Neuronal stem cell (in vitro differentiated cells): ENCODE results near the gene MAGED1. TPM values are rescaled to one million over a fixed set of nuclear protein-coding genes. Genes with fewer than 3 reads are reported as not detected.

ENCODE experiments used
- DNase-seq: peaks from one replicate; pipeline ENCODE4 v3.0.0-alpha.2; 2013; ENCODE audit warnings: low spot score
- H2AFZ ChIP-seq: one replicate; pipeline ENCODE4 v1.6.1; 2013; ENCODE audit warnings: mild to moderate bottlenecking, low read length, inconsistent platforms
- H2AK5ac ChIP-seq: 2 replicates; pipeline ENCODE4 v1.6.1; 2013; ENCODE audit warnings: low read depth, mild to moderate bottlenecking, inconsistent platforms, low read length, moderate library complexity, mixed read lengths
- H2BK120ac ChIP-seq: 2 replicates; pipeline ENCODE4 v1.6.1; 2013; ENCODE audit warnings: low read depth, mild to moderate bottlenecking, inconsistent platforms, low read length, moderate library complexity, mixed read lengths
- H2BK12ac ChIP-seq: one replicate; pipeline ENCODE4 v1.6.1; 2013; ENCODE audit warnings: low read length, inconsistent platforms
- H2BK15ac ChIP-seq: 2 replicates; pipeline ENCODE4 v1.6.1; 2013; ENCODE audit warnings: mild to moderate bottlenecking, low read length, inconsistent platforms, mixed read lengths
- H2BK5ac ChIP-seq: one replicate; pipeline ENCODE4 v1.6.1; 2013; ENCODE audit warnings: inconsistent platforms, mild to moderate bottlenecking, low read length, moderate library complexity
- H3K14ac ChIP-seq: one replicate; pipeline ENCODE4 v1.6.1; 2013; ENCODE audit warnings: low read length, inconsistent platforms
- H3K18ac ChIP-seq: 2 replicates; pipeline ENCODE4 v1.6.1; 2013; ENCODE audit warnings: low read length, inconsistent platforms
- H3K23ac ChIP-seq: 2 replicates; pipeline ENCODE4 v1.6.1; 2013; ENCODE audit warnings: low read depth, mild to moderate bottlenecking, mixed read lengths, low read length, inconsistent platforms; ENCODE audit not compliant: poor library complexity
- H3K27ac ChIP-seq: replicated peaks from 3 replicates; pipeline ENCODE4 v1.5.1; 2013; ENCODE audit warnings: low read length, inconsistent platforms
- H3K27me3 ChIP-seq, 3 experiments: 2 replicates each; pipeline ENCODE4 v1.6.1; 2013; ENCODE audit warnings: low read length in 3 of 3, mild to moderate bottlenecking in 2 of 3, inconsistent platforms in 1 of 3, low read depth in 1 of 3, mixed read lengths in 1 of 3, moderate library complexity in 1 of 3; ENCODE audit not compliant: control insufficient read depth in 3 of 3, insufficient read depth in 3 of 3
- H3K36me3 ChIP-seq, 2 donors: replicated peaks in 1 of 2; 2 replicates each; pipeline ENCODE4 v1.6.1; 2013; ENCODE audit warnings: low read length in 2 of 2; ENCODE audit not compliant: control insufficient read depth in 2 of 2, insufficient read depth in 2 of 2
- H3K4ac ChIP-seq: 2 replicates; pipeline ENCODE4 v1.6.1; 2013; ENCODE audit warnings: inconsistent platforms, mild to moderate bottlenecking, low read length, moderate library complexity
- H3K4me1 ChIP-seq, 2 donors: 1 replicate in 1 of 2; 2 replicates in 1 of 2; pipeline ENCODE4 v1.6.1; 2013; ENCODE audit warnings: low read length in 2 of 2, low read depth in 1 of 2; ENCODE audit not compliant: control insufficient read depth in 2 of 2, insufficient read depth in 1 of 2
- H3K4me2 ChIP-seq: one replicate; pipeline ENCODE4 v1.6.1; 2013; ENCODE audit warnings: mild to moderate bottlenecking, low read length, inconsistent platforms; ENCODE audit not compliant: insufficient read depth, poor library complexity, severe bottlenecking
- H3K4me3 ChIP-seq, 2 donors: 2 replicates each; pipeline ENCODE4 v1.5.1; 2013; ENCODE audit warnings: low read length in 2 of 2, mild to moderate bottlenecking in 2 of 2, inconsistent platforms in 1 of 2, moderate library complexity in 1 of 2
- H3K79me1 ChIP-seq: one replicate; pipeline ENCODE4 v1.6.1; 2013; ENCODE audit warnings: low read depth, mild to moderate bottlenecking, inconsistent platforms, low read length, moderate library complexity
- H3K9ac ChIP-seq: one replicate; pipeline ENCODE4 v1.6.1; 2013; ENCODE audit warnings: mild to moderate bottlenecking, low read depth, low read length, inconsistent platforms; ENCODE audit not compliant: poor library complexity
- H3K9me3 ChIP-seq, 2 donors: replicated peaks in 1 of 2; 2 replicates each; pipeline versions ENCODE3 to v1.6.1; 2013; ENCODE audit warnings: low read length in 2 of 2, mild to moderate bottlenecking in 2 of 2, inconsistent platforms in 1 of 2, low read depth in 1 of 2, mixed read lengths in 1 of 2, moderate library complexity in 1 of 2; ENCODE audit not compliant: control insufficient read depth in 2 of 2, insufficient read depth in 1 of 2
- H4K8ac ChIP-seq: one replicate; pipeline ENCODE4 v1.6.1; 2013; ENCODE audit warnings: low read depth, mild to moderate bottlenecking, inconsistent platforms, low read length, moderate library complexity
- H4K91ac ChIP-seq: one replicate; pipeline ENCODE4 v1.6.1; 2013; ENCODE audit warnings: low read length, low read depth, mild to moderate bottlenecking, inconsistent platforms; ENCODE audit not compliant: poor library complexity
- WGBS, 2 donors: extraction: QIAGEN DNeasy Blood & Tissue Kit; methylation state at CpG; one replicate each; pipeline ENCODE4 v1.1.7; 2013; ENCODE audit warnings: missing lambda C conversion rate in 2 of 2, mixed read lengths in 1 of 2; ENCODE audit not compliant: insufficient read length in 2 of 2, insufficient replicate concordance in 1 of 2; ENCODE audit errors: extremely low coverage in 2 of 2; 5-methylcytosine and 5-hydroxymethylcytosine counted together
- polyA plus RNA-seq, 2 experiments: library from polyadenylated mRNA; stranded (reverse); fragments of 200-250 nt; gene quantifications; one replicate each; pipeline ENCODE4 v1.2.3, GENCODE V29; 2013

Gene MAGED1
- polyA plus RNA-seq (2013, experiment 1 of 2), result 261 TPM
- 266 TPM for polyA plus RNA-seq (2013, experiment 2 of 2)

- H4K91ac ChIP-seq, result no peak within 1 kb of the TSS
Measured at GRCh38 chrX:51892921-51893745, at the start of gene MAGED1. Gene MAGED1 (plus strand): TSS chrX:51893623. CDS start chrX:51894305, 682 bp downstream.

GRCh38 chrX:51847463-51847862 lies 46.0 kb upstream of the MAGED1 start:
- Histone ChIP-seq H2BK12ac (no peak overlapping the region), H3K4me1 (peaks cover 1 to 6% of the 10 kb centered on the region in 2 donors), H3K9me3 (no peaks in the 10 kb centered on the region), H3K14ac (no peak overlapping the region), H3K79me1 (no peaks in the 10 kb centered on the region), H3K9ac (no peak overlapping the region), H3K27ac (no peak overlapping the region), H2AK5ac (no peak overlapping the region), H2BK120ac (no peak overlapping the region), H2BK15ac (no peak overlapping the region), H3K4me3 (no peak overlapping the region), H4K8ac (no peak overlapping the region), H3K23ac (no peak overlapping the region), H2AFZ (no peak overlapping the region), H3K36me3 (no peaks in the 10 kb centered on the region), H3K4me2 (no peak overlapping the region), H3K18ac (no peak overlapping the region), H2BK5ac (no peak overlapping the region), H3K4ac (no peak overlapping the region), H4K91ac (no peak overlapping the region), H3K27me3 (no peaks in the 10 kb centered on the region)
- no CpG with 5 or more reads among the region's 3 CpGs for WGBS, 2 donors
- DNase-seq, result no peak

More at GRCh38 chrX:51892921-51893745, at the start of gene MAGED1:
- H2AK5ac ChIP-seq, result no peak within 1 kb of the TSS
- peak within 1 kb of the TSS; percentile 88 for H3K27ac ChIP-seq
- H3K4me2 ChIP-seq, result peak within 1 kb of the TSS; percentile 66
- no peak within 1 kb of the TSS for H3K14ac ChIP-seq
- peak within 1 kb of the TSS; percentile 54 for H2AFZ ChIP-seq
- no peaks in the 10 kb centered on the region for H3K27me3 ChIP-seq
- H3K36me3 ChIP-seq, result peaks cover 23 to 31% of the 10 kb centered on the region in 2 donors
- no peak within 1 kb of the TSS for H3K4ac ChIP-seq
- peaks cover 10 to 15% of the 10 kb centered on the region in 2 donors for H3K4me1 ChIP-seq
- peak within 1 kb of the TSS; percentile 63 for H3K9ac ChIP-seq
- no peak within 1 kb of the TSS for H2BK5ac ChIP-seq
- no CpG with 5 or more reads among the region's 35 CpGs for WGBS, 2 donors
- no peak within 1 kb of the TSS for H2BK15ac ChIP-seq
- no peak within 1 kb of the TSS for H3K23ac ChIP-seq
- peaks cover 5% of the 10 kb centered on the region for H3K79me1 ChIP-seq
- no peak within 1 kb of the TSS for H2BK120ac ChIP-seq
- peak within 1 kb of the TSS; percentile 48 for H3K18ac ChIP-seq
- no peak within 1 kb of the TSS for H2BK12ac ChIP-seq
- H3K4me3 ChIP-seq, result peak within 1 kb of the TSS; percentile 87 to 95
- H4K8ac ChIP-seq, result no peak within 1 kb of the TSS
- DNase-seq, result peak; percentile 93
- H3K9me3 ChIP-seq, result no peaks in the 10 kb centered on the region

- H3K4me2 ChIP-seq, result no peak overlapping the region
- no peaks in the 10 kb centered on the region for H3K79me1 ChIP-seq
- no peak overlapping the region for H2AK5ac ChIP-seq
- no peak overlapping the region for H3K27ac ChIP-seq
- H2AFZ ChIP-seq, result no peak overlapping the region
- H3K9ac ChIP-seq, result no peak overlapping the region
- DNase-seq, result no peak
- H3K27me3 ChIP-seq, result no peaks in the 10 kb centered on the region
- H2BK12ac ChIP-seq, result no peak overlapping the region
- no peak overlapping the region for H3K18ac ChIP-seq
- peaks cover under 1 to 21% of the 10 kb centered on the region in 2 donors for H3K9me3 ChIP-seq
- no peak overlapping the region for H2BK15ac ChIP-seq
- WGBS, 2 donors, result no CpG with 5 or more reads among the region's 3 CpGs
- no peak overlapping the region for H3K4ac ChIP-seq
- H3K4me1 ChIP-seq, result peaks cover 1 to 11% of the 10 kb centered on the region in 2 donors
- H3K4me3 ChIP-seq, result no peak overlapping the region
- H4K8ac ChIP-seq, result no peak overlapping the region
- no peak overlapping the region for H2BK120ac ChIP-seq
- no peak overlapping the region for H3K23ac ChIP-seq
- H3K36me3 ChIP-seq, result peaks cover 0 to 4% of the 10 kb centered on the region in 2 donors
- H2BK5ac ChIP-seq, result no peak overlapping the region
- no peak overlapping the region for H4K91ac ChIP-seq
- H3K14ac ChIP-seq, result no peak overlapping the region
Measured at GRCh38 chrX:51851507-51852085, 41.8 kb upstream of the MAGED1 start.

GRCh38 chrX:51852096-51852495 lies 41.3 kb upstream of the MAGED1 start:
- Histone ChIP-seq H4K8ac (no peak overlapping the region), H3K27ac (no peak overlapping the region)

More at GRCh38 chrX:51852096-51852495, 41.3 kb upstream of the MAGED1 start:
- H3K4ac ChIP-seq, result no peak overlapping the region
- peaks cover 1 to 11% of the 10 kb centered on the region in 2 donors for H3K4me1 ChIP-seq
- DNase-seq, result no peak
- no peak overlapping the region for H2BK120ac ChIP-seq
- H3K4me2 ChIP-seq, result no peak overlapping the region
- no peaks in the 10 kb centered on the region for H3K79me1 ChIP-seq
- H3K14ac ChIP-seq, result no peak overlapping the region
- no peak overlapping the region for H2AFZ ChIP-seq
- no peak overlapping the region for H3K9ac ChIP-seq
- no peak overlapping the region for H2BK15ac ChIP-seq
- no peak overlapping the region for H3K4me3 ChIP-seq
- no CpG with 5 or more reads among the region's 1 CpG for WGBS, 2 donors
- no peak overlapping the region for H3K18ac ChIP-seq
- peaks cover 2 to 26% of the 10 kb centered on the region in 2 donors for H3K9me3 ChIP-seq
- no peak overlapping the region for H2BK12ac ChIP-seq
- H2BK5ac ChIP-seq, result no peak overlapping the region
- H3K36me3 ChIP-seq, result peaks cover 0 to 4% of the 10 kb centered on the region in 2 donors
- no peak overlapping the region for H4K91ac ChIP-seq
- H3K27me3 ChIP-seq, result no peaks in the 10 kb centered on the region
- H3K23ac ChIP-seq, result no peak overlapping the region
- no peak overlapping the region for H2AK5ac ChIP-seq
